ENCODE data around the gene RBM33. TPM values are rescaled to one million over a fixed set of nuclear protein-coding genes. Genes with fewer than 3 reads are reported as not detected.

RBM33 gene, protein sequence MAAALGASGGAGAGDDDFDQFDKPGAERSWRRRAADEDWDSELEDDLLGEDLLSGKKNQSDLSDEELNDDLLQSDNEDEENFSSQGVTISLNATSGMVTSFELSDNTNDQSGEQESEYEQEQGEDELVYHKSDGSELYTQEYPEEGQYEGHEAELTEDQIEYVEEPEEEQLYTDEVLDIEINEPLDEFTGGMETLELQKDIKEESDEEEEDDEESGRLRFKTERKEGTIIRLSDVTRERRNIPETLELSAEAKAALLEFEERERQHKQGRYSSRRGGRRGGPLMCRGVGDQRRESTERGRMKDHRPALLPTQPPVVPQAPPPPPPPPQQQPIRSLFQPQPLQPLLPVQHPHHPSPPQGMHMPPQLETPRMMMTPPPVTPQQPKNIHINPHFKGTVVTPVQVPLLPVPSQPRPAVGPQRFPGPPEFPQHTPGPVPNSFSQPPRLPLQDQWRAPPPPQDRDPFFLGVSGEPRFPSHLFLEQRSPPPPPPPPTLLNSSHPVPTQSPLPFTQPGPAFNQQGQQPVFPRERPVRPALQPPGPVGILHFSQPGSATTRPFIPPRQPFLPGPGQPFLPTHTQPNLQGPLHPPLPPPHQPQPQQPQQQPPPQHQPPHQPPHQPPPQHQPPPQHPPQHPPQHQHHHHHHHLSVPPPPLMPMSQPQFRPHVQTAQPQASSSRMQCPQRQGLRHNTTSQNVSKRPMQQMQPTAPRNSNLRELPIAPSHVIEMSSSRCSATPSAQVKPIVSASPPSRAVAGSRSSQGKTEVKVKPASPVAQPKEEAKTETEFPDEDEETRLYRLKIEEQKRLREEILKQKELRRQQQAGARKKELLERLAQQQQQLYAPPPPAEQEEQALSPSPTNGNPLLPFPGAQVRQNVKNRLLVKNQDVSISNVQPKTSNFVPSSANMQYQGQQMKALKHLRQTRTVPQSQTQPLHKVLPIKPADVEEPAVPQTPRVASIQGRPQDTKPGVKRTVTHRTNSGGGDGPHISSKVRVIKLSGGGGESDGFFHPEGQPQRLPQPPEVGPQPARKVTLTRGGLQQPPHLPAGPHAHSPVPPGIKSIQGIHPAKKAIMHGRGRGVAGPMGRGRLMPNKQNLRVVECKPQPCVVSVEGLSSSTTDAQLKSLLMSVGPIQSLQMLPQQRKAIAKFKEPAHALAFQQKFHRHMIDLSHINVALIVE
- total RNA-seq: 10 to 100 TPM; 31.9 to 37.5 TPM
- 10 to 100 TPM; 32.9 to 39.1 TPM for polyA plus RNA-seq (ENCODE audit: insufficient read length in 2 of 2)
- long read RNA-seq, donor 1, full-length matches to known transcripts: 2 of 2 reads
- long read RNA-seq, donor 1, partial matches to known transcripts: 0 of 2 reads
- long read RNA-seq, donor 1, other reads (novel, unspliced or antisense): 0 of 2 reads
- long read RNA-seq, donor 2, partial matches to known transcripts: 0 of 1 reads
- long read RNA-seq, donor 2, other reads (novel, unspliced or antisense): 0 of 1 reads
- long read RNA-seq, donor 3, partial matches to known transcripts: 5 of 8 reads
- long read RNA-seq, donor 3, other reads (novel, unspliced or antisense): 0 of 8 reads
- long read RNA-seq, donor 4, full-length matches to known transcripts: 3 of 3 reads
- long read RNA-seq, donor 4, partial matches to known transcripts: 0 of 3 reads
- long read RNA-seq, donor 4, other reads (novel, unspliced or antisense): 0 of 3 reads

DNA sequence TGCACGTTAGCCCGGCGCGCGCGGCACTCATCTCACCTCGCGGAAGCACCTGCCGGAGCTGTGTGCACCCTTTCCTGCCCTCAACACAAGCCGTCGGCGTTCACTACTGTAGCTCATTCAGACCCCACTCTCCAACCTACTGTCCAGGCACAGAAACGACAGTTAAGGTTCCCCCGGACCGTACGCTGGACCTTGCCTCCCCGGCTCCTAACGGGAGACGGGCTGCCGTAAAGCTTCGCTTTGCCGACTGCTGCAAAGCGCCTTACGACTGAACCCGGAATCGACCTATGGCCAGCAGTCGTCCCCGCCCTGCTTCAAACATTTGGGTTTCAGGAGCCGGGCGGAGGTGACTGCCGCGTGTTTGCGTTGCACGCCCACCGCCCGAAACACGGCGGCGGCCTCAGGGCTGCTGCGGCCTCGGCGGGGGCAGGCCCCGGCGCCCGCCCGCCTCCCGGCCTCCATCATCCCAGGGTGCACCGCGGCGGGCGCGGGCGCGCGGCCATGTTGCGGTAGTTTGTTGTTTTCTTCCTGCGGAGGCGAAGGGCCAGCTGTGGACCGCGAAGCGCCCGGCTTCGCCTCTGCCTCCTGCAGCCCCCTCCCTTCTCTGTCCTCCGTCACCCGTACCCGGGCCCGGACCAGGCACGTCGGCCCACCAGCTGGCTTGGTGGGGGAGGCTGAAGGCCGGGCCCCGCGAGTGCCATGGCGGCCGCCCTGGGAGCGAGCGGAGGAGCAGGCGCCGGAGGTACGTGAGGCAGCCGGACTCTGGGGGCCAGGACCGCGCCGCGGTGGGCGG is at the start of gene RBM33:
RBM33 (plus strand) TSS at position 484 of the 793 bp plus-strand sequence; CDS start at position 700, 216 bp downstream.
- WGBS (ENCODE audit: insufficient coverage): 0% methylated on average over 82 of the region's 85 CpGs
- Histone ChIP-seq H3K36me3 (ENCODE audit: control insufficient read depth, insufficient read depth, low read length) (peaks cover 10% of the 10 kb centered on the region), H3K27ac (ENCODE audit: low read depth, low read length) (peak within 1 kb of the TSS; percentile 86), H3K4me1 (ENCODE audit: control insufficient read depth, insufficient read depth, low read length) (peaks cover 12% of the 10 kb centered on the region), H3K27me3 (ENCODE audit: control insufficient read depth, insufficient read depth, low read length) (no peaks in the 10 kb centered on the region), H3K4me3 (ENCODE audit: low read depth, low read length) (peak within 1 kb of the TSS; percentile 81), H3K9me3 (ENCODE audit: control insufficient read depth, insufficient read depth, low read length) (peaks cover 18% of the 10 kb centered on the region)
- DNase-seq (ENCODE audit: low read depth in 4 of 6, low spot score in 6 of 6): peak; percentile 67 to 96 (median 86)

DNA sequence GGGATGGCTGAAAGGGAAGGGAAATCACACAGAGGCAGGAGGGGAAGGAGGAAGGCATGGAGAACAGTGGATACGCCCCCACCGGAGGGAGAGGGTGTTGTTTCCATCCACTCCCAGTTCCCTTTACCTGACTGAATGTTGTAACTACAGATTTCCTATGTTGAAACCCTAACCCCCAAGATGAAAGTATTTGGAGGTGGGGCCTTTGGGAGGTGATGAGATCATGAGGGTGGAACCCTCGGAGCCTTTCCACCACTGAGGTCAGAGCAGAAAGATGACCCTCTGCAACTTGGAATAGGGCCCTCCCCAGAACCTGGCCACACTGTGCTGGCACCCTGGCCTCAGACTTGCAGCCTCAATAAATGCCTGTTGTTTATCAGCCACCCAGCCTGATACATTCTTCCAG is 49.5 kb upstream of the RBM33 start:
- Histone ChIP-seq H3K9me3 (ENCODE audit: control insufficient read depth, insufficient read depth, low read length) (no peaks in the 10 kb centered on the region), H3K4me3 (ENCODE audit: low read depth, low read length) (no peak overlapping the region), H3K27me3 (ENCODE audit: control insufficient read depth, insufficient read depth, low read length) (no peaks in the 10 kb centered on the region), H3K36me3 (ENCODE audit: control insufficient read depth, insufficient read depth, low read length) (no peaks in the 10 kb centered on the region), H3K4me1 (ENCODE audit: control insufficient read depth, insufficient read depth, low read length) (peaks cover 14% of the 10 kb centered on the region), H3K27ac (ENCODE audit: low read depth, low read length) (no peak overlapping the region)
- no peak for DNase-seq (ENCODE audit: low read depth in 4 of 6, low spot score in 6 of 6)
- WGBS (ENCODE audit: insufficient coverage): 40% methylated on average over 1 of the region's 3 CpGs

DNA sequence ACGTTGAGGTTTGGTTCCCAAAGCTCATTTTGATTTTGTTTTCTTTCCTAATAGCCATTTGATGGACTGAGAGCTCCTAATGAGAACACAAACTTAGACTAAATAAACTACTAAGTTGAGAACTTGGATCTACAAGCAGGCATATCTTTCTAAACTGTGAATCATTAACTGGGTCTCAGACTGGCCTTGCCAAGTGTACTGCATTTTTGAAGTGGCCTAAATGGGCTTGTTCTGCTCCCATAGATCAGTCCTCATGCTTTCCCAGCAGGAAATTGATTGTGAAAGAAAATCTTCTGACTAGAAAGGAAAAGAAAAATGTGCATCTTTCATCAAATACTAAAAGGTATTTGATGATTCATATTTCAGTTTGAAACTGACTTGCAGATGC is 46.7 kb upstream of the RBM33 start:
- DNase-seq (ENCODE audit: low read depth in 4 of 6, low spot score in 6 of 6): no peak
- H3K9me3 ChIP-seq (ENCODE audit: control insufficient read depth, insufficient read depth, low read length): no peaks in the 10 kb centered on the region
- H3K4me1 ChIP-seq (ENCODE audit: control insufficient read depth, insufficient read depth, low read length): no peaks in the 10 kb centered on the region
- no peaks in the 10 kb centered on the region for H3K27me3 ChIP-seq (ENCODE audit: control insufficient read depth, insufficient read depth, low read length)
- H3K27ac ChIP-seq (ENCODE audit: low read depth, low read length): no peak overlapping the region
- no CpG with 5 or more reads among the region's 1 CpG for WGBS (ENCODE audit: insufficient coverage)
- no peaks in the 10 kb centered on the region for H3K36me3 ChIP-seq (ENCODE audit: control insufficient read depth, insufficient read depth, low read length)
- H3K4me3 ChIP-seq (ENCODE audit: low read depth, low read length): no peak overlapping the region

GRCh38 chr7:155598810-155599210 is 45.7 kb upstream of the RBM33 start:
- 1% methylated on average over 6 of the region's 12 CpGs for WGBS (ENCODE audit: insufficient coverage)
- no peaks in the 10 kb centered on the region for H3K4me1 ChIP-seq (ENCODE audit: control insufficient read depth, insufficient read depth, low read length)
- H3K27me3 ChIP-seq (ENCODE audit: control insufficient read depth, insufficient read depth, low read length): no peaks in the 10 kb centered on the region
- DNase-seq (ENCODE audit: low read depth in 4 of 6, low spot score in 6 of 6): peak; percentile 69 to 95 (median 76)
- H3K27ac ChIP-seq (ENCODE audit: low read depth, low read length): no peak overlapping the region
- no peaks in the 10 kb centered on the region for H3K36me3 ChIP-seq (ENCODE audit: control insufficient read depth, insufficient read depth, low read length)
- H3K9me3 ChIP-seq (ENCODE audit: control insufficient read depth, insufficient read depth, low read length): no peaks in the 10 kb centered on the region
- H3K4me3 ChIP-seq (ENCODE audit: low read depth, low read length): no peak overlapping the region

DNA sequence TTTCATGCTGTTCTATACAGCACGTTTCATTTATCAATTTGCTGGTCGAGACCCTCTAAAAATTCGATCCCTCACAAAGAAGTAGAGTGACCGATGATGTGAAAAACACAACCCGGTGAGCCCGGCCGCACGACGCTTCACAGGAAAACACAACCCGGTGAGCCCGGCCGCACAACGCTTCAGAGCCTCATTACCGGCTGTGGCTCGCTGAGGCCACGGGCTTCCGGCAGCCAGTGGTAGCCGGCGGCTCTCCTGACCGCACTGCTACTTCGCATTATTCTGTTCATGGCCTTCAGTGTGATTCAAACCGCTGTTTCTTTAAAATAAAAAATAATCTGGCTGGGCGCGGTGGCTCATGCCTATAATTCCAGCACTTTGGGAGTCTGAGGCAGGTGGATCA is 42.3 kb upstream of the RBM33 start:
- no peak for DNase-seq (ENCODE audit: low read depth in 4 of 6, low spot score in 6 of 6)
- H3K27me3 ChIP-seq (ENCODE audit: control insufficient read depth, insufficient read depth, low read length): no peaks in the 10 kb centered on the region
- no peaks in the 10 kb centered on the region for H3K4me1 ChIP-seq (ENCODE audit: control insufficient read depth, insufficient read depth, low read length)
- H3K4me3 ChIP-seq (ENCODE audit: low read depth, low read length): no peak overlapping the region
- H3K36me3 ChIP-seq (ENCODE audit: control insufficient read depth, insufficient read depth, low read length): no peaks in the 10 kb centered on the region
- H3K27ac ChIP-seq (ENCODE audit: low read depth, low read length): no peak overlapping the region
- no peaks in the 10 kb centered on the region for H3K9me3 ChIP-seq (ENCODE audit: control insufficient read depth, insufficient read depth, low read length)
- WGBS (ENCODE audit: insufficient coverage): 87% methylated on average over 24 of the region's 24 CpGs

DNA sequence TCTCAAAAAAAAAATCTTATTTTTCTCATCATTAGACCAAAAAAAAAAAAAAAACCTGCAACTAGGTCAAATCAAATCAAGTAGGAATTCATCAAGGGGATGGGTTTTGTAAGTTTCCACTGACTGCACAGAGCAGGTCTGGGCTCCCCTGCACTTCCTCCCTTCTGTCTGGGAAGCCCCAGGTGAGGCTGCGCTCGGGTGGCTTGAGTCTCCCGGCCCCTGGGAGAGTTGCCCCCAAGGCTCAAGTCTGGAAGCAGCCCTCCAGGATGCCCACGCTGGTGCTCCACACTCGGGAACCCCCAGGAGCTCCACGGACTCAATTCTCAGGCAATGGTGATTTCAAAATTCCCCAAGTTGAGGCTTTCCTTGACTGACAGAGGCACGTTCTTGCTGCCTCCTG is 41.7 kb upstream of the RBM33 start:
- 72% methylated on average over 7 of the region's 7 CpGs for WGBS (ENCODE audit: insufficient coverage)
- H3K36me3 ChIP-seq (ENCODE audit: control insufficient read depth, insufficient read depth, low read length): no peaks in the 10 kb centered on the region
- H3K4me3 ChIP-seq (ENCODE audit: low read depth, low read length): no peak overlapping the region
- H3K27ac ChIP-seq (ENCODE audit: low read depth, low read length): no peak overlapping the region
- H3K4me1 ChIP-seq (ENCODE audit: control insufficient read depth, insufficient read depth, low read length): no peaks in the 10 kb centered on the region
- H3K9me3 ChIP-seq (ENCODE audit: control insufficient read depth, insufficient read depth, low read length): no peaks in the 10 kb centered on the region
- no peaks in the 10 kb centered on the region for H3K27me3 ChIP-seq (ENCODE audit: control insufficient read depth, insufficient read depth, low read length)
- no peak for DNase-seq (ENCODE audit: low read depth in 4 of 6, low spot score in 6 of 6)

- Histone ChIP-seq H3K27me3 (ENCODE audit: control insufficient read depth, insufficient read depth, low read length) (no peaks in the 10 kb centered on the region), H3K4me1 (ENCODE audit: control insufficient read depth, insufficient read depth, low read length) (no peaks in the 10 kb centered on the region)
- 71% methylated on average over 19 of the region's 19 CpGs for WGBS (ENCODE audit: insufficient coverage)
Observed at GRCh38 chr7:155603205-155603857, 41.1 kb upstream of the RBM33 start.

DNA sequence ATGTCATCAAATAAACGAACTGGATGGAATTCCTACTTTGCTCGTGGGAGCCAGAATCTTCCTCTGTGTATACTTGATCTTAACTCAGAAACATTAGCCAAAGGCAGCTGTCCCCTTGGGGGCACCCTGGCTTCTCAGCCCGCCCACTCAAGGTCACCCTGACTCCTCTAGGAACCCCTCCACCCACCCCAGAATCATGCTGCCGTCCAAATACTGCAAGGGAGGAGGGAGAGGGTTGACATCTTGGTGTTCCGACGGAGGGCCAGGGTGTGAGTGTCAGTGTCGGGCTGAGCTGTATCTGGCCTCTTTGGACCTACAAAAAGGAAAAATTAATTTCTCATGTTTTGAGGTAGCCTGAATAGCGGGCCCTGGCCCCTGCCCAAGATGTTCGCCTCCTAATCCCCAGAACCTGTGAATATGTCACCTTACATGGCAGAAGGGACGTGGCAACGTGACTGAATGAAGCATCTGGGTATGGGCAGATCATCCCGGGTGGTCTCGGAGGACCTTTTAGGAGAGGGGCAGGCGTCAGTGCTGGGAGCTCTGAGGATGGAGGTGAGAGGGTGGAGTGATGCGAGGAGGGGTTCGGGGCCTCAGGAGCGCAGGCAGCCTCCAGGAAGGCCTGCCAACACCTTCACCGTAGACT is 40.5 kb upstream of the RBM33 start:
- H3K27ac ChIP-seq (ENCODE audit: low read depth, low read length): no peak overlapping the region
- H3K36me3 ChIP-seq (ENCODE audit: control insufficient read depth, insufficient read depth, low read length): no peaks in the 10 kb centered on the region
- no peaks in the 10 kb centered on the region for H3K27me3 ChIP-seq (ENCODE audit: control insufficient read depth, insufficient read depth, low read length)
- no peak overlapping the region for H3K4me3 ChIP-seq (ENCODE audit: low read depth, low read length)
- WGBS (ENCODE audit: insufficient coverage): 86% methylated on average over 16 of the region's 18 CpGs
- no peaks in the 10 kb centered on the region for H3K9me3 ChIP-seq (ENCODE audit: control insufficient read depth, insufficient read depth, low read length)
- H3K4me1 ChIP-seq (ENCODE audit: control insufficient read depth, insufficient read depth, low read length): no peaks in the 10 kb centered on the region
- DNase-seq (ENCODE audit: low read depth in 4 of 6, low spot score in 6 of 6): no peak

More at GRCh38 chr7:155603205-155603857, 41.1 kb upstream of the RBM33 start:
- H3K36me3 ChIP-seq (ENCODE audit: control insufficient read depth, insufficient read depth, low read length): no peaks in the 10 kb centered on the region
- H3K27ac ChIP-seq (ENCODE audit: low read depth, low read length): no peak overlapping the region
- H3K9me3 ChIP-seq (ENCODE audit: control insufficient read depth, insufficient read depth, low read length): no peaks in the 10 kb centered on the region
- H3K4me3 ChIP-seq (ENCODE audit: low read depth, low read length): no peak overlapping the region
- DNase-seq (ENCODE audit: low read depth in 4 of 6, low spot score in 6 of 6): no peak
